ENCODE measurements around the gene POLR1B.
"Not testable (repeated sequence)": the region's sequence is repeated elsewhere in the genome, so short reads cannot be mapped to it uniquely, and the experiment has no call there.

Gene POLR1B

DNA sequence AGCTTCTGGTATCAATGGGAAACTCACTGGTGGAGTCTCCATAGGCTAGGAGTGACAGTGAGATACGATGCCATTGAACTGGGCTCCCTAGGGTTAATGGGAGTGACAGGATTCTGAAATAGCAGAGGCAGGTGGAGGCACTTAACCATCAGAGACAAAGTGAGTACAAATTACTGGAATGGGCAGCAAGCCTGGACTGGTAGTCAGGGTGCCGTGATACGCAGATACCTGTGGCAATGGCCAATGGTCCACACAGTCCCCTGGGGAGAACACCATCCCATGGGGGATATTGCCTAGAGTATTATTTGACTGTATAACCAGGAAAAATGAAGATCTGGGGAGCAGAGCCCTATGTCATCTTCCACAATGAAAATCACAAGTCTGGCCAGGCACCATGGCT, 59.5 kb downstream of the POLR1B start:
- DNase-seq (ENCODE audit: low read depth), result no peak

DNA sequence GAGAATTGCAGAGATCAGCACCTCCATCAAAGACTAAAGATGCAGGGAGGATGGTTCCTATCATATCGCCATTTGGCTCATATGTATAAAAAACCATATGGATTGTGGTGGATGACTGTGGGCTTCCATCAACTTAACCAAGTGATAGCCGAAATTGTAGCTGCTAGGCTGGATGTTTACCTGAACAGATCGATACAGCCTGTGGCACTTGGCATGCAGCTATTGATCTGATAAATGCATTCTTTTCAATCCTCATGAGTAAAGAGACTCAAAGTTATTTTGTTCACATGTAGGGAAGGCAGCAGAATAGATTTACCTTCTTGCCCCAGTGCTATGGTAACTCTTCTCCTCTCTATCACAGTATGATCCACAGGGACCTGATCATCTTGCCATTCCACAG, 60.7 kb downstream of the POLR1B start:
- no peak for DNase-seq (ENCODE audit: low read depth)

DNA sequence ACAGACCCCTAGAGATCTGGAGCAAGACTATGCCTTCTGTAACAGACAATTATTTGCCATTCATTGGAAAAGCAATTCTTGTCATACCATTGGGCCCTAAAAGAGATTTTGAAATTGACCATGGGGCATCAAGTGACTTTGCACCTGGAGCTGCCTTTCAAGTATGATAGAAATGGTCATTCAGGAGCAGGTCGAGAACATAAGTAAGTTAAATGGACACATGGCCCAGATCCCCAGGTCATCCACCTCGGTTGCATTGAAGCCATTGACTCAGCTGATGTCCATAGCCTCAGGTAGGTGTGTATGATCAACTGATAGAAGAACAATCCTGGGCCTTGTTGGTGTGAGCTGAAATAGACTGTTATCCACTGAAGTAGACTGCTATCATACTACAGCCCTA, 61.5 kb downstream of the POLR1B start:
- no peak for DNase-seq (ENCODE audit: low read depth)

DNA sequence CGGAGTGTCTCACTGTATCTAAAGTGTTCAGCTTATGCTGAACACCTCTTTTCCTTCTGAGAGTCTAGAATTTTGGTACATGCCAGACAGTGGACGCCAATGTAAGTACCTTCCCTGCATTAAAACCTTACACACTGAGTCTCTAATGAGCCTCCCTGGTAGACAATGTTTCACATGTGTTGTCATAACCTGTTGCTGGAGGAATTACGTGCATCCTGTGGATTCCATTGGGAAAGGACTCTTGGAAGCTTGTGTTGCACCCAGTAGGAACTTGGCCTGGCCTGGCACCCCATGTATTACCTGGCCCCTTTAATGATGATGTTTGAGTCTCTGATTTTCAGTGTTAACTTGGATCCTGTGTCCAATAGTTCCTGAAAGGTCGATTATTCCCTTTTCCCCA, 62.7 kb downstream of the POLR1B start:
- DNase-seq (ENCODE audit: low read depth), result no peak

DNA sequence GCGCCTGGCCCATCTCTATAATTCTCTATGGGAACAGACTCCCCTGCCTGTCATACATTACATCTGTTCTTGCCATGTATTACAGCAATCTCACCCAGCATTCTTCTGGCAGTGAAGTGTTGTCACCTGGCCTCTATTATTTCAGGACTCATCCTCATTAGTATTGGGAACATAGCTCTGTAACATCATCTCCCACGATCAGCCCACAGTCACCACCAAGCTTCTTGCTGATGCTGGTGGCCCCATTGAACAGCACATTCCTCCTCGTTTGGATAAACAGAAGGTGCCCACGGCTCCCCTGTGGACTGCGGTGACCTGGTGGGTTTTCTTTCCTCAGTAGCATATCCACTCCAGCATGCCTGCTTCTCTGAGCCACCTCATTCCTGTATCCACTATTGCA, 63.7 kb downstream of the POLR1B start:
- DNase-seq (ENCODE audit: low read depth), result no peak

DNA sequence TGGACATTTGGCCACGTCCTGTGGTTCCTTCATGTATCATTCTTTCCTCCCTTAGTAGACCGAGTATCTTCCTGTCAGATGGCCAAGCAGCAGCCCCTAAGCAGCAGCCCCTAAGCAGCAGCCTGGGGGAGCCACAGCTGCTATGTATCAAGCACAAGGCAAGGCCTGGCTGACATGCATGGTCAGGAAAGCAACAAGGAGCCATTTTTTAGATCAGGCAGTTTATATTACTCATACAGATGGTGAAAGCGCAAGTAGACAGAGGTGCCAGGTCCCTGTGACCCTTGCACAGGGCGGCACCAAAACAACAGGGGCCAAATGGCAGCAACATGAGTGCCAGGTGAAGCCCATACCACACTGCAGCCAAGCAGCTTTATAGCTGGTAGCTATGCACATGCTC, 64.3 kb downstream of the POLR1B start:
- DNase-seq (ENCODE audit: low read depth), result peak; percentile 35

DNA sequence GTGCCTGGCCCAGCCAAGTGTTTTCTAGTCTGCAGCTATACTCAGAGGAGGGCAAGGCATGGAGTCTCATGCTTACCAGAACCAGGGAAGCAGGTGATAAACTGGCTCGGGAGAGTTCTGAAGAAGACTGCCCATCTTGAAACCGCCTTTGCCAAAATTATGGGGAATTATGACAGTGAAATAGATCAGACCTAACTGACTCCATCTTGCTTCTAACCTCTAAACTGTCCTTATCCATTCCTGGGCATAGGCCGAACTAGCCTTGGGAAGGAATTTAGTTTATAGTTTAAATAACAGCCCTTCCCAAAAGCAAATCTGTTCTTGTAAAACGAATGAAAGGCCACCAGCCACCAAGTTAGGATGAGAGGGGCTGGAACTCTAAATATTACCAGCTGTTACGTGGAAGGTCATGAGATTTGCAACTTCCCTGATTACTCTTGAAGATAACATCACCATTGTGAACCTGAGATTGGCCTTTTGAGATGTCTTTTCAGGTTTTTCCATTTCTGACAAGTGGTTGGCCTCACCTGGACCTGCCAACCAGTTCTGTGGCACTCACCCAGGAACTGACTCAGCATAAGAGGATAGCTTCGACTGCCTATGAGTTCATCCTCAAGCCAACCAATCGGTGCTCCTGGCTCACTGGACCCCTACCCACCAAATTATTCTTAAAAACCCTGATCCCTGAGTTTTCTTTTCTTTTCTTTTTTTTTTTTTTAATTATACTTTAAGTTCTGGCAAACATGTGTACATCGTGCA, 65.6 kb downstream of the POLR1B start:
- DNase-seq (ENCODE audit: low read depth), result no peak

DNA sequence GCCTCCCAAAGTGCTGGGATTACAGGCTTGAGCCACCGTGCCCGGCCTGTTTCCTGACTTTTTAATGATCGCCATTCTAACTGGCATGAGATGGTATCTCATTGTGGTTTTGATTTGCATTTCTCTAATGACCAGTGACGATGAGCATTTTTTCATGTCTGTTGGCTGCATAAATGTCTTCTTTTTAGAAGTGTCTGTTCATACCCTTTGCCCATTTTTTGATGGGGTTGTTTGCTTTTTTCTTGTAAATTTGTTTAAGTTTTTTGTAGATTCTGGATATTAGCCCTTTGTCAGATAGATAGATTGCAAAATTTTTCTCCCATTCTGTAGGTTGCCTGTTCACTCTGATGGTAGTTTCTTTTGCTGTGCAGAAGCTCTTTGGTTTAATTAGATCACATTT, 67.1 kb downstream of the POLR1B start:
- not testable (repeated sequence) for DNase-seq (ENCODE audit: low read depth)

DNA sequence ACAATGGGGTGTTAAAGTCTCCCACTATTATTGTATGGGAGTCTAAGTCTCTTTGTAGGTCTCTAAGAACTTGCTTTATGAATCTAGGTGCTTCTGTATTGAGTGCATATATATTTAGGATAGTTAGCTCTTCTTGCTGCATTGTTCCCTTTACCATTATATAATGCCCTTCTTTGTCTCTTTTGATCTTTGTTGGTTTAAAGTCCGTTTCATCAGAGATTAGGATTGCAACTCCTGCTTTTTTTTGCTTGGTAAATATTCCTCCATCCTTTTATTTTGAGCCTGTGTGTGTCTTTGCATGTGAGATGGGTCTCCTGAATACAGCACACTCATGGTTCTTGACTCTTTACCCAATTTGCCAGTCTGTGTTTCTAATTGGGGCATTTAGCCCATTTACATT, 70.0 kb downstream of the POLR1B start:
- DNase-seq (ENCODE audit: low read depth), result not testable (repeated sequence)

DNA sequence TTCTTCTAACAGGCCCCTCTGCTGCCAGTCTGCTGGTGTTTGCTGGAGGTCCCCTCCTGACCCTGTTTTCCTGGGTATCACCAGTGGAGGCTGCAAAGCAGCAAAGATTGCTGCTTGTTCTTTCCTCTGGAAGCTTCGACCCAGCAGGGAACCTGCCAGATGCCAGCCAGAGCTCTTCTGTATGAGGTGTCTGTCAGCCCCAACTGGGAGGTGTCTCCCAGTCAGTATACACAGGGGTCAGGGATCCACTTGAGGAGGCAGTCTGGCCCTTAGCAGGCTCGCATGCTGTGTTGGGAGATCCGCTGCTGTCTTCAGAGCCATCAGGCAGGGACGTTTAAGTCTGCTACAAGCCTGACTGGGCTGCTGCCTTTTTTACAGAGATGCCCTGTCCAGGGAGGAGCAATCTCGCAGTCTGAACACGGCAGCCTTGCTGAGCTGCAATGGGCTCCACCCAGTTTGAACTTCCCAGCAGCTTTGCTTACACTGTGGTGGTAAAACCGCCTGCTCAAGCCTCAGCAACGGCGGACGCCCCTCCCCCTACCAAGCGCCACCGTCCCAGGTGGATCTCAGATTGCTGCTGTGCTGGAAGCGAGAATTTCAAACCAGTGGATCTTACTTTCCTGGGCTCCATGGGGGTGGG, 72.1 kb downstream of the POLR1B start:
- peak; percentile 21 for DNase-seq (ENCODE audit: low read depth)

DNA sequence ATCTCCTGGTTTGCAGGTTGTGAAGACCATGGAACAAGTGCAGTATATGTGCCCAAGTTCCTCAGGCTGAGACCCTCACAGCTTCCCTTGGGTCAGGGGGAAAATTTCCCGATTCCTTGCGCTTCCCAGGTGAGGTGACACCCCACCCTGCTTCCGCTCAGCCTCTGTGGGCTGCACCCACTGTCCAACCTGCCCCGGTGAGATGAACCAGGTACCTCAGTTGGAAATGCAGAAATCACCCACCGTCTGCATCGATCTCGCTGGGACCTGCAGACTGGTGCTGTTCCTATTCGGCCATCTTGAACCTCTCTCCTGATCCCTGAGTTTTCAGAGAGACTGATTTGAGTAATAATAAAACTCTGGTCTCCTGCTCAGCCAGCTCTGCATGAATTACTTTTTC, 72.8 kb downstream of the POLR1B start:
- no peak for DNase-seq (ENCODE audit: low read depth)

DNA sequence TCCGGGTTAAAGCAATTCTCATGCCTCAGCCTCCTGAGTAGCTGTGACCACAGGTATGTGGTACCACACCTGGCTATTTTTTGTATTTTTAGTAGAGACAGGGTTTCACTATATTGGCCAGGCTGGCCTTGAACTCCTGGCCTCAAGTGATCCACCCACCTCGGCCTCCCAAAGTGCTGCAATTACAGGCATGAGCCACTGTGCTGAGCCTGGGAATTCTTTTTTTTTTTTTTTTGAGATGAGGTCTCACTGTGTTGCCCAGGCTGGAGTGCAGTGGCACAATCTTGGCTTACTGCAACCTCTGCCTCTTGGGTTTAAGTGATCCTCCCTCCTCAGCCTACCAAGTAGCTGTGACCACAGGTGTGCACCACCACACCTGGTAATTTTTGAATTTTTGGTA, 73.5 kb downstream of the POLR1B start:
- DNase-seq (ENCODE audit: low read depth), result not testable (repeated sequence)

DNA sequence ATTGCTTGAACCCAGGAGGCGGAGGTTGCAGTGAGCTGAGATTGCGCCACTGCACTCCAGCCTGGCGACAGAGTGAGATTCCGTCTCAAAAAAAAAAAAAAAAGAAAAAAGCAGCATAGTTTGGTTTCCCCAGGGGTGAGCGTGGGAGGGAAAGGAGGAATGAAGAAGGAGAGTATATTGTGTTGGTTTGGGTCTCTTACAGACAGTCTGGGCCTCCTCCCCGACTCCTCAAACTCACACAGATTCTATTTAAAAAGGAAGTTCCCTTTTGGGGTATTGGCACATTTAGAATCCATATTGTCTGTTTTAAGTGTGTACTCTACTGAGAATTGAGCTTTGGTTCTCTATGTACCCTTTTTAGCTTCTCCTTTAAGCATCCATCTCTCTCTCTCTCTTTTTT, 76.1 kb downstream of the POLR1B start:
- DNase-seq (ENCODE audit: low read depth), result no peak

DNA sequence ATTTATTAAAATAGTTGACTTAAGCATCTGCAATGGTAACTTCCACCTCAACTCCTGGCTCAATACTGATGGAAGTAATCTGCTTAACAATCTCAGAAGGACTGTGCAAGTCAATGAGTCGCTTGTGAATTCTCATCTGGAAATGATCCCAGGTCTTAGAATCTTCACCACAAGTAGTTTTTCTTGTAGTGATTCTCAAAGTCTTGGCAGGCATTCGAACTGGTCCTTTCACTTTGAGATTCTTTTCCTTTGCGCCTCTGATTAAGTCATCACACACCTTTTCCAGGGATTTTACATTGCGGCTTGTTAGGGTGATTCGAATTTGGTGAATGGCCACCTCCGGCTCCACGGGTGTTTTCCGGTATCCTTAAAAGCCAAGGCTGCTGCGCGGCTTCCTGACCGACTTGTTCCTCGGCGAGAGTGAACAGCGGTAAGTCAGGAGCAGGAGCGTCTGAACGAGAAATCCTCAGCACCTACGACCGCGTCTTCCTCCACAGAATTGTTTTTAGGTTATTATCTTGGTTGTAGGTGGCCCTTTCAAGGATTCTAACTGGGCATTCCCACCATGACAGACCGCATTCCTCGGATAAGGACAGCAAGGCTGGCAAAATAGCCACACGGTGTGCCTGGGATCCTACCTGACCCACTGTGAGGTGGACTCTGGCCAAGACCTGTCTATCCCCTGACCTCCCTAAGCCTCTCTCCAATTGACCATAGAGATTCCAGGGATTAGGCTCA, 79.7 kb downstream of the POLR1B start:
- DNase-seq (ENCODE audit: low read depth), result peak; percentile 85

DNA sequence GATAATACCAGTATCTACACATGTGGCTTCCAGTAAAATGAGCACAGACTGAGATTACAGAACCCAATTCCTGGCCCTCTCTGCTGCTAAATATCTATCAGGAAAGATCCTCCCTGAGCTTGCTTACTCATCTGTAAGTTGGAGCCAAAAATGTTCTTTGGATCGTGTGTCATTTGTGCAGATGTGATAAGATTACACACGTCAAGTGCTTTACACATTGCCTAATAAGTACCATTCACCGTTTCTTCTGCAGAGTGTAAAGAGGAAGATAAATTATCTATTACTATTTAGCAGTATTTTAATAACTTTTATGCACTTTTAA, 80.2 kb downstream of the POLR1B start:
- DNase-seq (ENCODE audit: low read depth), result peak; percentile 99

DNA sequence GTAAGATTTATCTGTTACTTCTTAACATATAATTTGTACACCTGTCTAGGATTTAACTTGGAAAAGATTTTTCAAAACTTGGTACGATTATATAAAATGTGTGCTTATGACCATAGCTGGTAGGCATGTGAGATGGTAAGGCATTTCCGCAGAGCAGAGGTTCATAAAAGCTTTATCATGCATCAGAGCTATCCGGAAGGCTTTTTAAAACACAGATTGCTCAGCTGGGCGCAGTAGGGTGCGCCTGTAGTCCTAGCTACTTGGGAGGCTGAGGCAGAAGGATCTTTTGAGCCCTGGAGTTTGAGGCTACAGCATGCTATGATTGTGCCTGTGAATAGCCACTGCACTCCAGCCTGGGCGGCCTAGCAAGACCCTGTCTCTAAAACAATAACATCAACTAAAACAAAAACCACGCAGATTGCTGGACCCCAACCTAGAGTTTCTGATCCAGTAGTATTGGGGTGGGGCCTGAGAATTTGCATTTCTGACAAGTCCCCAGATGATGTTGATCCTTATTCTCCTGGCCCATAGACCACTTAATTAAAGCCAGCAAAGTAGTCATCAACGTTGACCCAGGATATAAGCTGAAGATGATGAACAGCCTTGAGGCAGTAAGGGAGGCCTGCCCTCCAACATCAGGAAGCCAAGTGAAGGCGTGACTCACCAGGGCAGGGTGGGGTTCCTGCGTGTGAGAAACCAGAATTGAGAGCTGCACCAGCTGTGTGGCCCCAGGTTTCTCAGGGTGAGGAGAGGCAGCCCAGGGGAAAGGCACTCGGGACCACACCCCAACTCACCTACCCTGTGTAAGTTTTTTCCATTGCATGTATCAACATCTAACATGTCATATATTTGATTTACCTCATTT, 81.9 kb downstream of the POLR1B start:
- DNase-seq (ENCODE audit: low read depth), result peak; percentile 87

DNA sequence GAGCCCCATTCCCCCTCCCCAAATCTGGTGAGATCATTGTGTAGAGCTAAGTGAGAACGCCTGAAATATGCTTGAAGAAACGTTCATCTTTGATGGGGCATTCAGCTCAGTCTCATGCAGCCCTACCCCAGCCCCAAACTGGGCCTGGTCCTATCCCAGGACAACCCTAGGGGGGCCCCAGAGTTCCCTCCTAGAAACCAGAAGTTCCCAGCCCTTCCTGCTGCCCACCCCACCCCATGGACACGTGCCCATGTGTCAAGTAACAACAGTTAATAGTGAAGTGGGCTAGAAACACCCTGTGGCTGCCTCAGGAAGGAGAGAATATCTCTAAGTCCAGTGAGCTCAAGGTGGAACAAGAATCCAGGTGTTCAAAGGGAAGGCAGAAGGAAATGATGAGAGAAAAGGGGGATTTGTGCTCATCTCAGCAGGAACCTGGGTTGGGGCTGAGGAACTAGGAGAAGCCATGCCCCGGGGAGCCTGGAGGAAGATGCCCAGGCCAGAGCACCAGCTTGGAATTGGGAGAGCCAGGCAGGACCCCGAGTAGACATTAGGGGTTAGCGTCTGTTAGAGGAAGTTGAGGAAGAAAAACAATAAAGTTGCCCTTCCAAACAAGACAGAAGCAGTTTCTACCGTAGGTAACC, 83.3 kb downstream of the POLR1B start:
- no peak for DNase-seq (ENCODE audit: low read depth)

DNA sequence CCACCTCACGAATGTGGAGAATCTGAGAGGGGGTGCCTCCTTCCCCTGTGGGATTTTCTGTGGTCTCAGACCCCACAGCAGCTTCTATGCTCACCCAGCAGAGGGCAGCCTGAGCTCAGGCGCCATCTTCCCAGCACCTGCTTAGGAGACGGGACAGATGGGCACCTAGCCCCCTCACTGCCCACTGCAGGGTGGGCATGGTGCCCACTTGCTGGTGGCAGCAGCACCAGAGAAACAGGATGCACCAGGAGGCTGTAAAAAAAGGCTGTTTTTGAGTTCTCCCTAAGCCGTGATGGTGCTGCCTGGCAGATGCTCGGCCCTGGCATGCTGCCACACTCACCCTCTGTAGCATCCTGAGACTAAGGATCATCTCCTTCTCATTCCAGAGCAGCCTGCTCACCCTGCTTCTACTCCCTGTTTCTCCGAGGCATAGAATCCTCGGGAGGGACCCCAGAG, 84.4 kb downstream of the POLR1B start:
- peak; percentile 76 for DNase-seq (ENCODE audit: low read depth)
